H1 (cell line): ENCODE data around the gene TREM1. TPM values are rescaled to one million over a fixed set of nuclear protein-coding genes. Genes with fewer than 3 reads are reported as not detected.

ENCODE experiments used
- ATF3 ChIP-seq: IDR thresholded peaks from 2 replicates; pipeline ENCODE4 v1.6.1; 2011; ENCODE audit warnings: low read depth, mild to moderate bottlenecking, low read length; ENCODE audit not compliant: insufficient read depth
- CREB1 ChIP-seq: IDR thresholded peaks from 2 replicates; pipeline ENCODE4 v1.6.1; 2012; ENCODE audit warnings: inconsistent platforms
- E2F6 ChIP-seq: IDR thresholded peaks from 2 replicates; pipeline ENCODE4 v1.6.1; 2012; ENCODE audit warnings: inconsistent platforms
- GABPA ChIP-seq: IDR thresholded peaks from 2 replicates; pipeline ENCODE4 v1.6.1; 2011; ENCODE audit warnings: mild to moderate bottlenecking, low read length, moderate library complexity, borderline replicate concordance; ENCODE audit not compliant: insufficient read depth
- KDM4A ChIP-seq: IDR thresholded peaks from one replicate; pipeline ENCODE4 v1.7.1; 2012; ENCODE audit warnings: low read depth, mild to moderate bottlenecking, moderate library complexity, low read length, inconsistent platforms; ENCODE audit not compliant: severe bottlenecking
- KDM5A ChIP-seq: fragments of 200-600 bp; IDR thresholded peaks from 2 replicates; pipeline ENCODE4 v1.7.1; 2012; ENCODE audit warnings: mild to moderate bottlenecking, low read length, inconsistent platforms, mixed read lengths
- PHF8 ChIP-seq: fragments of 200-600 bp; sonication (generic); conservative IDR thresholded peaks from 2 replicates; pipeline ENCODE4 v1.7.1; 2012; ENCODE audit warnings: low read depth, mild to moderate bottlenecking, inconsistent platforms, low read length, moderate library complexity
- POLR2A ChIP-seq, 2 experiments: IDR thresholded peaks; 1 replicate in 1 of 2; 2 replicates in 1 of 2; pipeline ENCODE4 v1.6.1; 2011; ENCODE audit warnings: low read depth in 2 of 2, low read length in 2 of 2, mild to moderate bottlenecking in 2 of 2; ENCODE audit errors: control extremely low read depth in 1 of 2
- POLR2AphosphoS5 ChIP-seq: IDR thresholded peaks from 2 replicates; pipeline ENCODE4 v1.6.1; 2011; ENCODE audit warnings: low read depth, low read length
- SP1 ChIP-seq: IDR thresholded peaks from 2 replicates; pipeline ENCODE4 v1.6.1; 2011; ENCODE audit warnings: low read depth, low read length
- USF2 ChIP-seq: IDR thresholded peaks from 2 replicates; pipeline ENCODE4 v1.6.1; 2011; ENCODE audit warnings: low read length, improper control_type of control experiment
- polyA plus RNA-seq, 7 experiments: library from polyadenylated mRNA; depleted of rRNA in 3 of 7; stranded (reverse) in 5 of 7; unstranded in 2 of 7; fragments of >200 nt in 5 of 7; fragments of 200-250 nt in 2 of 7; gene quantifications; 1 replicate in 5 of 7; 2 replicates in 1 of 7; 4 replicates in 1 of 7; pipeline versions ENCODE4 v1.2.1 to v1.2.3, GENCODE V29; 2011 to 2013; ENCODE audit warnings: missing spikeins in 2 of 7, mixed read lengths in 2 of 7
- total RNA-seq: library from RNA; stranded (reverse); fragmentation: NEBNext Ultra II Directional; extraction: Animal tissue kit (Norgen Biotek cat#: 25700); gene quantifications from 2 replicates; pipeline ENCODE4 v1.2.1, GENCODE V29; 2021

TREM1 gene
- total and polyA plus RNA-seq, 2 of the 8 experiments (the other 6 are each of a cell fraction or from before 2014, with no cell fraction given): not detected

- TF ChIP-seq ATF3: no peak
- TF ChIP-seq SP1: no peak
- no peak for TF ChIP-seq POLR2AphosphoS5
- TF ChIP-seq POLR2A (IDR thresholded peaks at IDR 0.05; ENCODE audit: control extremely low read depth in 1 of 2, low read depth in 2 of 2, low read length in 2 of 2): no peak
- TF ChIP-seq E2F6: no peak
- TF ChIP-seq CREB1: no peak
- TF ChIP-seq USF2: no peak
- no peak for TF ChIP-seq KDM5A
- no peak for TF ChIP-seq KDM4A
- no peak for TF ChIP-seq GABPA
- TF ChIP-seq PHF8: no peak
- TF ChIP-seq, all 59 proteins: peak for 0
Measured at GRCh38 chr6:41247882-41248705, 38.4 kb downstream of the TREM1 start (continued).
